ENCODE data around the gene NANP. TPM values are rescaled to one million over a fixed set of nuclear protein-coding genes. Genes with fewer than 3 reads are reported as not detected.

Gene NANP
- total and polyA plus RNA-seq, 2 of the 13 experiments (the other 11 are each of a cell fraction or from before 2014, with no cell fraction given) = 8.9 to 21.5 TPM

DNA sequence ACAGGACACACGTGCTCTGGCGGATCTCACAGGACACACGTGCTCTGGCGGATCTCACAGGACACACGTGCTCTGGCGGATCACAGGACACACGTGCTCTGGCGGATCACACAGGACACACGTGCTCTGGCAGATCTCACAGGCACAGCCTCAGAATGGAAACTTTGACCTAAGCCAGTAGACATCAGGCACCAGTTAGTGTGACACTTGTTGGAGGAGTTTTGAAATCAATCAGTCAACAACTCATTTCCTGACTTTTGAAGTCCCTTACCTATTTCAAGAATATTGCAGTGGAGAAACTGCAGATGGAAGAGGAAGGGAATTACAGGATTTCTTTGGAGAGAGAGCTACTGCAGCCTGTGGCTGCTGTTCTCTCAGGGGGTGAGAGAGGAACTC, 20.9 kb downstream of the NANP start (continued):
- TF ChIP-seq, protein P1, sequence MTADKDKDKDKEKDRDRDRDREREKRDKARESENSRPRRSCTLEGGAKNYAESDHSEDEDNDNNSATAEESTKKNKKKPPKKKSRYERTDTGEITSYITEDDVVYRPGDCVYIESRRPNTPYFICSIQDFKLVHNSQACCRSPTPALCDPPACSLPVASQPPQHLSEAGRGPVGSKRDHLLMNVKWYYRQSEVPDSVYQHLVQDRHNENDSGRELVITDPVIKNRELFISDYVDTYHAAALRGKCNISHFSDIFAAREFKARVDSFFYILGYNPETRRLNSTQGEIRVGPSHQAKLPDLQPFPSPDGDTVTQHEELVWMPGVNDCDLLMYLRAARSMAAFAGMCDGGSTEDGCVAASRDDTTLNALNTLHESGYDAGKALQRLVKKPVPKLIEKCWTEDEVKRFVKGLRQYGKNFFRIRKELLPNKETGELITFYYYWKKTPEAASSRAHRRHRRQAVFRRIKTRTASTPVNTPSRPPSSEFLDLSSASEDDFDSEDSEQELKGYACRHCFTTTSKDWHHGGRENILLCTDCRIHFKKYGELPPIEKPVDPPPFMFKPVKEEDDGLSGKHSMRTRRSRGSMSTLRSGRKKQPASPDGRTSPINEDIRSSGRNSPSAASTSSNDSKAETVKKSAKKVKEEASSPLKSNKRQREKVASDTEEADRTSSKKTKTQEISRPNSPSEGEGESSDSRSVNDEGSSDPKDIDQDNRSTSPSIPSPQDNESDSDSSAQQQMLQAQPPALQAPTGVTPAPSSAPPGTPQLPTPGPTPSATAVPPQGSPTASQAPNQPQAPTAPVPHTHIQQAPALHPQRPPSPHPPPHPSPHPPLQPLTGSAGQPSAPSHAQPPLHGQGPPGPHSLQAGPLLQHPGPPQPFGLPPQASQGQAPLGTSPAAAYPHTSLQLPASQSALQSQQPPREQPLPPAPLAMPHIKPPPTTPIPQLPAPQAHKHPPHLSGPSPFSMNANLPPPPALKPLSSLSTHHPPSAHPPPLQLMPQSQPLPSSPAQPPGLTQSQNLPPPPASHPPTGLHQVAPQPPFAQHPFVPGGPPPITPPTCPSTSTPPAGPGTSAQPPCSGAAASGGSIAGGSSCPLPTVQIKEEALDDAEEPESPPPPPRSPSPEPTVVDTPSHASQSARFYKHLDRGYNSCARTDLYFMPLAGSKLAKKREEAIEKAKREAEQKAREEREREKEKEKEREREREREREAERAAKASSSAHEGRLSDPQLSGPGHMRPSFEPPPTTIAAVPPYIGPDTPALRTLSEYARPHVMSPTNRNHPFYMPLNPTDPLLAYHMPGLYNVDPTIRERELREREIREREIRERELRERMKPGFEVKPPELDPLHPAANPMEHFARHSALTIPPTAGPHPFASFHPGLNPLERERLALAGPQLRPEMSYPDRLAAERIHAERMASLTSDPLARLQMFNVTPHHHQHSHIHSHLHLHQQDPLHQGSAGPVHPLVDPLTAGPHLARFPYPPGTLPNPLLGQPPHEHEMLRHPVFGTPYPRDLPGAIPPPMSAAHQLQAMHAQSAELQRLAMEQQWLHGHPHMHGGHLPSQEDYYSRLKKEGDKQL (CRISPR knock-in tag; IDR thresholded peaks at IDR 0.05; ENCODE audit: low read depth) = peak; percentile 67; the same call in 1 of the 2 replicates
- TF ChIP-seq, protein P2, sequence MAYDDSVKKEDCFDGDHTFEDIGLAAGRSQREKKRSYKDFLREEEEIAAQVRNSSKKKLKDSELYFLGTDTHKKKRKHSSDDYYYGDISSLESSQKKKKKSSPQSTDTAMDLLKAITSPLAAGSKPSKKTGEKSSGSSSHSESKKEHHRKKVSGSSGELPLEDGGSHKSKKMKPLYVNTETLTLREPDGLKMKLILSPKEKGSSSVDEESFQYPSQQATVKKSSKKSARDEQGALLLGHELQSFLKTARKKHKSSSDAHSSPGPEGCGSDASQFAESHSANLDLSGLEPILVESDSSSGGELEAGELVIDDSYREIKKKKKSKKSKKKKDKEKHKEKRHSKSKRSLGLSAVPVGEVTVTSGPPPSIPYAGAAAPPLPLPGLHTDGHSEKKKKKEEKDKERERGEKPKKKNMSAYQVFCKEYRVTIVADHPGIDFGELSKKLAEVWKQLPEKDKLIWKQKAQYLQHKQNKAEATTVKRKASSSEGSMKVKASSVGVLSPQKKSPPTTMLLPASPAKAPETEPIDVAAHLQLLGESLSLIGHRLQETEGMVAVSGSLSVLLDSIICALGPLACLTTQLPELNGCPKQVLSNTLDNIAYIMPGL (CRISPR knock-in tag; IDR thresholded peaks at IDR 0.05; ENCODE audit: borderline replicate concordance in 1 of 2, low read depth in 1 of 2) = 0 out of 4 replicates have a peak, but pooled peaks of 1 of the 2 experiments have one; percentile 28
- TF ChIP-seq, protein P3, sequence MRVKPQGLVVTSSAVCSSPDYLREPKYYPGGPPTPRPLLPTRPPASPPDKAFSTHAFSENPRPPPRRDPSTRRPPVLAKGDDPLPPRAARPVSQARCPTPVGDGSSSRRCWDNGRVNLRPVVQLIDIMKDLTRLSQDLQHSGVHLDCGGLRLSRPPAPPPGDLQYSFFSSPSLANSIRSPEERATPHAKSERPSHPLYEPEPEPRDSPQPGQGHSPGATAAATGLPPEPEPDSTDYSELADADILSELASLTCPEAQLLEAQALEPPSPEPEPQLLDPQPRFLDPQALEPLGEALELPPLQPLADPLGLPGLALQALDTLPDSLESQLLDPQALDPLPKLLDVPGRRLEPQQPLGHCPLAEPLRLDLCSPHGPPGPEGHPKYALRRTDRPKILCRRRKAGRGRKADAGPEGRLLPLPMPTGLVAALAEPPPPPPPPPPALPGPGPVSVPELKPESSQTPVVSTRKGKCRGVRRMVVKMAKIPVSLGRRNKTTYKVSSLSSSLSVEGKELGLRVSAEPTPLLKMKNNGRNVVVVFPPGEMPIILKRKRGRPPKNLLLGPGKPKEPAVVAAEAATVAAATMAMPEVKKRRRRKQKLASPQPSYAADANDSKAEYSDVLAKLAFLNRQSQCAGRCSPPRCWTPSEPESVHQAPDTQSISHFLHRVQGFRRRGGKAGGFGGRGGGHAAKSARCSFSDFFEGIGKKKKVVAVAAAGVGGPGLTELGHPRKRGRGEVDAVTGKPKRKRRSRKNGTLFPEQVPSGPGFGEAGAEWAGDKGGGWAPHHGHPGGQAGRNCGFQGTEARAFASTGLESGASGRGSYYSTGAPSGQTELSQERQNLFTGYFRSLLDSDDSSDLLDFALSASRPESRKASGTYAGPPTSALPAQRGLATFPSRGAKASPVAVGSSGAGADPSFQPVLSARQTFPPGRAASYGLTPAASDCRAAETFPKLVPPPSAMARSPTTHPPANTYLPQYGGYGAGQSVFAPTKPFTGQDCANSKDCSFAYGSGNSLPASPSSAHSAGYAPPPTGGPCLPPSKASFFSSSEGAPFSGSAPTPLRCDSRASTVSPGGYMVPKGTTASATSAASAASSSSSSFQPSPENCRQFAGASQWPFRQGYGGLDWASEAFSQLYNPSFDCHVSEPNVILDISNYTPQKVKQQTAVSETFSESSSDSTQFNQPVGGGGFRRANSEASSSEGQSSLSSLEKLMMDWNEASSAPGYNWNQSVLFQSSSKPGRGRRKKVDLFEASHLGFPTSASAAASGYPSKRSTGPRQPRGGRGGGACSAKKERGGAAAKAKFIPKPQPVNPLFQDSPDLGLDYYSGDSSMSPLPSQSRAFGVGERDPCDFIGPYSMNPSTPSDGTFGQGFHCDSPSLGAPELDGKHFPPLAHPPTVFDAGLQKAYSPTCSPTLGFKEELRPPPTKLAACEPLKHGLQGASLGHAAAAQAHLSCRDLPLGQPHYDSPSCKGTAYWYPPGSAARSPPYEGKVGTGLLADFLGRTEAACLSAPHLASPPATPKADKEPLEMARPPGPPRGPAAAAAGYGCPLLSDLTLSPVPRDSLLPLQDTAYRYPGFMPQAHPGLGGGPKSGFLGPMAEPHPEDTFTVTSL (CRISPR knock-in tag; IDR thresholded peaks at IDR 0.05; ENCODE audit: borderline replicate concordance) = peak; percentile 88; the same call in 1 of the 2 replicates
- TF ChIP-seq RARA (CRISPR knock-in tag; IDR thresholded peaks at IDR 0.05) (peak; percentile 62), IRF2 (CRISPR knock-in tag; IDR thresholded peaks at IDR 0.05) (peak; percentile 75), ASH2L (IDR thresholded peaks at IDR 0.05; ENCODE audit: insufficient read length, low read depth, low read length) (peak; percentile 23), ZNF430 (CRISPR knock-in tag; IDR thresholded peaks at IDR 0.05) (peak; percentile 43; the same call in 1 of the 2 replicates), ZNF44 (CRISPR knock-in tag; IDR thresholded peaks at IDR 0.05) (peak; percentile 96), GABPB1 (CRISPR knock-in tag; IDR thresholded peaks at IDR 0.05) (0 out of 2 replicates have a peak, but pooled peaks have one; percentile 30), GZF1 (CRISPR knock-in tag; IDR thresholded peaks at IDR 0.05) (peak; percentile 67; the same call in 1 of the 2 replicates), MYC (CRISPR knock-in tag; IDR thresholded peaks at IDR 0.05; ENCODE audit: borderline replicate concordance) (peak; percentile 90), ZNF331 (CRISPR knock-in tag; IDR thresholded peaks at IDR 0.05) (peak; percentile 51; the same call in 1 of the 2 replicates)
- TF ChIP-seq, protein P4, sequence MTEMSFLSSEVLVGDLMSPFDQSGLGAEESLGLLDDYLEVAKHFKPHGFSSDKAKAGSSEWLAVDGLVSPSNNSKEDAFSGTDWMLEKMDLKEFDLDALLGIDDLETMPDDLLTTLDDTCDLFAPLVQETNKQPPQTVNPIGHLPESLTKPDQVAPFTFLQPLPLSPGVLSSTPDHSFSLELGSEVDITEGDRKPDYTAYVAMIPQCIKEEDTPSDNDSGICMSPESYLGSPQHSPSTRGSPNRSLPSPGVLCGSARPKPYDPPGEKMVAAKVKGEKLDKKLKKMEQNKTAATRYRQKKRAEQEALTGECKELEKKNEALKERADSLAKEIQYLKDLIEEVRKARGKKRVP (CRISPR knock-in tag; IDR thresholded peaks at IDR 0.05) = peak in 1 of 2 experiments; percentile 77; a peak in 2 of 4 replicates

Measured in HepG2 (cell line).